Osteoblast (primary cell): Measurements from ENCODE around the gene CLC. TPM values are rescaled to one million over a fixed set of nuclear protein-coding genes. Genes with fewer than 3 reads are reported as not detected.

ENCODE experiments used
- DNase-seq: peaks from one replicate; pipeline ENCODE4 v3.0.0; 2011; ENCODE audit warnings: low spot score, mixed read lengths; ENCODE audit not compliant: insufficient read length; ENCODE audit errors: missing footprints
- H2AFZ ChIP-seq: 2 replicates; pipeline ENCODE4 v1.6.0; 2011; ENCODE audit warnings: mild to moderate bottlenecking, low read length
- H3K27ac ChIP-seq: 2 replicates; pipeline ENCODE4 v1.5.1; 2011; ENCODE audit warnings: mild to moderate bottlenecking, low read depth, low read length, moderate library complexity
- H3K27me3 ChIP-seq: 2 replicates; pipeline ENCODE4 v1.6.0; 2012; ENCODE audit warnings: mild to moderate bottlenecking, control low read depth, inconsistent platforms, low read length, moderate library complexity; ENCODE audit not compliant: insufficient read depth
- H3K36me3 ChIP-seq: 2 replicates; pipeline ENCODE4 v1.5.1; 2011; ENCODE audit warnings: mild to moderate bottlenecking, low read length, control low read depth, moderate library complexity; ENCODE audit not compliant: insufficient read depth
- H3K4me1 ChIP-seq: 2 replicates; pipeline ENCODE4 v1.5.1; 2011; ENCODE audit warnings: mild to moderate bottlenecking, low read length, control low read depth, moderate library complexity; ENCODE audit not compliant: insufficient read depth
- H3K4me2 ChIP-seq: 2 replicates; pipeline ENCODE4 v1.6.0; 2011; ENCODE audit warnings: mild to moderate bottlenecking, low read length; ENCODE audit not compliant: insufficient read depth
- H3K4me3 ChIP-seq: fragments of 200-600 bp; sonication (generic); 3 replicates; pipeline ENCODE4 v1.5.1; 2012; ENCODE audit warnings: mild to moderate bottlenecking, low read length, inconsistent platforms; ENCODE audit not compliant: insufficient read depth
- H3K79me2 ChIP-seq: 2 replicates; pipeline ENCODE4 v1.6.0; 2012; ENCODE audit warnings: mild to moderate bottlenecking, low read length, control low read depth, inconsistent platforms; ENCODE audit not compliant: insufficient read depth
- H3K9me3 ChIP-seq: 2 replicates; pipeline ENCODE4 v1.5.1; 2011; ENCODE audit warnings: low read depth, low read length, control low read depth
- H4K20me1 ChIP-seq: 2 replicates; pipeline ENCODE4 v1.6.0; 2012; ENCODE audit warnings: mild to moderate bottlenecking, low read length, control low read depth; ENCODE audit not compliant: insufficient read depth
- CTCF ChIP-seq: IDR thresholded peaks from 2 replicates; pipeline ENCODE4 v1.5.1; 2011; ENCODE audit warnings: mild to moderate bottlenecking, low read depth, low read length, moderate library complexity; ENCODE audit errors: extremely low read depth
- small RNA-seq: library from RNA; depleted of rRNA; stranded (forward); fragments of <200 nt; gene quantifications from one replicate; pipeline ENCODE3, GENCODE V24; 2012
- total RNA-seq: library from RNA; depleted of rRNA; stranded (reverse); fragments of >200 nt; gene quantifications from 2 replicates; pipeline ENCODE4 v1.2.3, GENCODE V29; 2012

CLC gene
- total RNA-seq, 1 donor = not detected

- H3K27me3 ChIP-seq = no peaks in the 10 kb centered on the region
- no peak for TF ChIP-seq CTCF
- no peak overlapping the region for H3K4me2 ChIP-seq
- no peak overlapping the region for H2AFZ ChIP-seq
- H4K20me1 ChIP-seq = no peaks in the 10 kb centered on the region
- H3K36me3 ChIP-seq = no peaks in the 10 kb centered on the region
- H3K4me3 ChIP-seq = no peak overlapping the region
- H3K27ac ChIP-seq = no peak overlapping the region
- no peak for DNase-seq
- no peaks in the 10 kb centered on the region for H3K4me1 ChIP-seq
- no peaks in the 10 kb centered on the region for H3K9me3 ChIP-seq
- H3K79me2 ChIP-seq = no peaks in the 10 kb centered on the region
These were observed 53.6 kb downstream of the CLC start for GRCh38 chr19:39684267-39684666.

DNA sequence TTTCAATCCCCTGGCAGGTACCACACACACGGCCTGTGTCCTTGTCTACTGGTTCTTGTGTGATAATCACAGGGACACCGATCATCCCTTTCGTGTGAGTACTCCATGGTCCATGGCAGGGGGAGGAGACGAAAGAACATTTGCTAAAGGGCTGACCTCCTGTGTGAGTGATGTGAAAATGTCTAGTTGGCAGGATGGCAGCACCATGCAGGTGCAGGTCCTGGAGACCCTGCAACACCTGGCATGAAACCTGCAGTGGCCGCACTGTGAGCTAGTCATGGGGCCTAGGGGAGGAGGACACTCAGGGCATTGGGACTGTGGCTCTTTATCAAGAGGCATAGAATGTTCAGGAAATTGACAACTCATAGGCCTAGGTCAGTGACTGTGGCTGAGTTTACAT is 56.4 kb downstream of the CLC start:
- no peaks in the 10 kb centered on the region for H4K20me1 ChIP-seq
- no peak overlapping the region for H3K4me2 ChIP-seq
- no peak overlapping the region for H2AFZ ChIP-seq
- TF ChIP-seq CTCF = no peak
- no peak for DNase-seq
- no peaks in the 10 kb centered on the region for H3K4me1 ChIP-seq
- no peak overlapping the region for H3K27ac ChIP-seq
- no peaks in the 10 kb centered on the region for H3K27me3 ChIP-seq
- H3K9me3 ChIP-seq = no peaks in the 10 kb centered on the region
- H3K36me3 ChIP-seq = no peaks in the 10 kb centered on the region
- no peaks in the 10 kb centered on the region for H3K79me2 ChIP-seq
- H3K4me3 ChIP-seq = no peak overlapping the region

Small RNAs within 50 kb of the gene (small RNA-seq; reads per million reads assigned to genes)
- gene RPS29P27 = not detected

Other genes with a start within 250 kb of the CLC start
- under 0.01 TPM in 1 of 2 replicates, not detected in the other for gene DLL3, start 239.1 kb downstream of the CLC start, total RNA-seq
- gene SELENOV, start 222.9 kb downstream of the CLC start, total RNA-seq = not detected in 2 replicates
- gene EID2B, start 205.2 kb downstream of the CLC start, total RNA-seq = 4.7 and 5.1 TPM in 2 replicates
- 8.3 TPM in 2 replicates for gene EID2, start 197.9 kb downstream of the CLC start, total RNA-seq
- gene LGALS13, start 135.5 kb downstream of the CLC start, total RNA-seq = not detected in 2 replicates
- not detected in 2 replicates for gene LGALS16, start 82.1 kb downstream of the CLC start, total RNA-seq
- not detected in 2 replicates for gene LGALS14, start 33.5 kb downstream of the CLC start, total RNA-seq
- gene LEUTX, start 40.8 kb upstream of the CLC start, total RNA-seq = not detected in 2 replicates
- gene DYRK1B, start 96.1 kb upstream of the CLC start, total RNA-seq = 17.1 and 19.5 TPM in 2 replicates
- 69.0 and 87.2 TPM in 2 replicates for gene FBL, start 108.3 kb upstream of the CLC start, total RNA-seq
- under 0.01 TPM in 2 replicates for gene FCGBP, start 196.6 kb upstream of the CLC start, total RNA-seq
- gene PSMC4, start 233.1 kb upstream of the CLC start, total RNA-seq = 89.9 and 99.5 TPM in 2 replicates